ENCODE data around the gene MYH10. TPM values are rescaled to one million over a fixed set of nuclear protein-coding genes. Genes with fewer than 3 reads are reported as not detected.

The MYH10 gene
- total and polyA plus RNA-seq, 9 of the 15 experiments (the other 6 are each of a cell fraction or from before 2014, with no cell fraction given), result 16.3 to 95.3 (median 39.7) TPM

- Histone ChIP-seq H3K9ac (ENCODE audit: insufficient read depth in 1 of 2, low read depth in 2 of 2, low read length in 2 of 2) (no peak overlapping the region), H3K79me2 (ENCODE audit: control insufficient read depth, insufficient read depth, low read length) (peaks cover 97% of the 10 kb centered on the region), H3K4me3 (no peak overlapping the region), H3K36me3 (ENCODE audit: control insufficient read depth, insufficient read depth, low read length) (peaks cover 60% of the 10 kb centered on the region), H3K9me1 (ENCODE audit: control insufficient read depth, insufficient read depth, low read length) (no peaks in the 10 kb centered on the region), H3K9me3 (replicated peaks; ENCODE audit: control insufficient read depth, insufficient read depth, low read depth, low read length) (peaks cover 2% of the 10 kb centered on the region; the same call in 1 of the 2 replicates), H3K27ac (ENCODE audit: extremely low read depth, low read depth, low read length) (no peak overlapping the region), H2AFZ (ENCODE audit: low read depth, low read length) (no peak overlapping the region), H4K20me1 (replicated peaks; ENCODE audit: control insufficient read depth, insufficient read depth, low read length) (peaks cover 13% of the 10 kb centered on the region; the same call in 1 of the 2 replicates), H3K4me1 (replicated peaks in 1 of 2; ENCODE audit: control insufficient read depth in 2 of 2, insufficient read depth in 2 of 2, low read length in 2 of 2) (no peaks in the 10 kb centered on the region; a peak in 3 of 5 replicates), H3K27me3 (ENCODE audit: control insufficient read depth in 2 of 2, insufficient read depth in 2 of 2, low read length in 2 of 2) (no peaks in the 10 kb centered on the region), H3K4me2 (ENCODE audit: insufficient read depth, low read length) (no peak overlapping the region)
- no peak for ATAC-seq
- 77% methylated on average over 3 of the region's 3 CpGs for WGBS (ENCODE audit: insufficient coverage, low coverage, missing lambda C conversion rate)
- TF ChIP-seq ILK (tag; IDR thresholded peaks at IDR 0.05; ENCODE audit: borderline replicate concordance, low read depth), result no peak
- TF ChIP-seq ZNF431 (CRISPR knock-in tag; IDR thresholded peaks at IDR 0.05), result no peak
- no peak for TF ChIP-seq ZNF24 (IDR thresholded peaks at IDR 0.05)
- TF ChIP-seq THAP7 (CRISPR knock-in tag; IDR thresholded peaks at IDR 0.05), result no peak
- TF ChIP-seq, protein P1, sequence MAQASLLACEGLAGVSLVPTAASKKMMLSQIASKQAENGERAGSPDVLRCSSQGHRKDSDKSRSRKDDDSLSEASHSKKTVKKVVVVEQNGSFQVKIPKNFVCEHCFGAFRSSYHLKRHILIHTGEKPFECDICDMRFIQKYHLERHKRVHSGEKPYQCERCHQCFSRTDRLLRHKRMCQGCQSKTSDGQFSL (CRISPR knock-in tag; IDR thresholded peaks at IDR 0.05), result no peak
- TF ChIP-seq, protein P1 (tag; IDR thresholded peaks at IDR 0.05), result no peak
- no peak for TF ChIP-seq SP1 (CRISPR knock-in tag; IDR thresholded peaks at IDR 0.05)
- no peak for TF ChIP-seq TARDBP (IDR thresholded peaks at IDR 0.05)
- TF ChIP-seq ZFP36 (IDR thresholded peaks at IDR 0.05; ENCODE audit: low read depth, low read length, partially characterized antibody), result no peak
- no peak for TF ChIP-seq ZNF699 (CRISPR knock-in tag; IDR thresholded peaks at IDR 0.05; ENCODE audit: insufficient replicate concordance)
- ChIA-PET CTCF (ENCODE audit: low intra/inter-chr PET ratio) (no interaction called here), POLR2A (no interaction called here)
- no peak for FAIRE-seq
- DNase-seq (ENCODE audit: extremely low read depth in 1 of 4, low spot score in 3 of 4), result no peak
- BruUV-seq (replicated peaks), result no TSS peak
- intact Hi-C loops (cut with micrococcal nuclease), result no loop called here
- in situ Hi-C loops (cut with MboI), result no loop called here
Observed at GRCh38 chr17:8618825-8619224, 11.7 kb downstream of the MYH10 start.

All from K562 (cell line).